SU-DHL-6 (cell line): ENCODE results near the gene ARHGAP5.

ENCODE experiments used
- EZH2phosphoT487 ChIP-seq: fragments of 200-600 bp; sonication (generic), shearing (Covaris generic); conservative IDR thresholded peaks from 2 replicates; pipeline ENCODE4 v1.6.1; 2018; ENCODE audit warnings: mild to moderate bottlenecking, antibody characterized with exemption, low read length, moderate library complexity, mixed read lengths
- TF ChIP-seq, protein P1 (sequence below): fragments of 200-600 bp; sonication (generic); IDR thresholded peaks from one replicate; pipeline ENCODE4 v1.5.1; 2017; ENCODE audit warnings: antibody characterized with exemption, mild to moderate bottlenecking, low read length, moderate library complexity; ENCODE audit not compliant: insufficient read depth, poor library complexity, severe bottlenecking

DNA sequence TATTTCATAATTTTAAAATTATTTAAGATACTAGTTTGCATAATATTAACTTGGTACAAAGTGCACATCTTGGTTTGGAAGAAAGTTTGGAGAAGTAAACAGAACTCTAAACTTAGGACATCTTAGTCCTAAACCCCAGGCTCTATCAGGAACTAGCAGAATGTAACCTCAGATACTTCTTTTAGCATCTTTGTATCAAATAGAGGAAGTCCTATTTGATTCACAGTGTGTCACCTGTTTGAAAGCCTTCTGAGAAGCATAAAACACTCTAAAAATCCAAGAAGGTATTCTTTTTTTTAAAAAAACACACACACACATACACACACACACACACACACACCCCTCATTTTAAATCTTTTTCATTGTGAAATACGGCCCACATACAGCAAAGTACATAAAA, 112.7 kb downstream of the ARHGAP5 start:
- TF ChIP-seq, protein P1, sequence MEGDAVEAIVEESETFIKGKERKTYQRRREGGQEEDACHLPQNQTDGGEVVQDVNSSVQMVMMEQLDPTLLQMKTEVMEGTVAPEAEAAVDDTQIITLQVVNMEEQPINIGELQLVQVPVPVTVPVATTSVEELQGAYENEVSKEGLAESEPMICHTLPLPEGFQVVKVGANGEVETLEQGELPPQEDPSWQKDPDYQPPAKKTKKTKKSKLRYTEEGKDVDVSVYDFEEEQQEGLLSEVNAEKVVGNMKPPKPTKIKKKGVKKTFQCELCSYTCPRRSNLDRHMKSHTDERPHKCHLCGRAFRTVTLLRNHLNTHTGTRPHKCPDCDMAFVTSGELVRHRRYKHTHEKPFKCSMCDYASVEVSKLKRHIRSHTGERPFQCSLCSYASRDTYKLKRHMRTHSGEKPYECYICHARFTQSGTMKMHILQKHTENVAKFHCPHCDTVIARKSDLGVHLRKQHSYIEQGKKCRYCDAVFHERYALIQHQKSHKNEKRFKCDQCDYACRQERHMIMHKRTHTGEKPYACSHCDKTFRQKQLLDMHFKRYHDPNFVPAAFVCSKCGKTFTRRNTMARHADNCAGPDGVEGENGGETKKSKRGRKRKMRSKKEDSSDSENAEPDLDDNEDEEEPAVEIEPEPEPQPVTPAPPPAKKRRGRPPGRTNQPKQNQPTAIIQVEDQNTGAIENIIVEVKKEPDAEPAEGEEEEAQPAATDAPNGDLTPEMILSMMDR, result no peak
- TF ChIP-seq EZH2phosphoT487, result no peak
